SK-N-MC (cell line): Measurements from ENCODE around the gene OSTC.
"Not testable (repeated sequence)": the region's sequence is repeated elsewhere in the genome, so short reads cannot be mapped to it uniquely, and the experiment has no call there.

Source experiments
- DNase-seq: peaks from one replicate; pipeline ENCODE4 v3.0.0-alpha.2; 2011; ENCODE audit warnings: low read depth, low spot score
- H3K27ac ChIP-seq: fragments of 200-600 bp; sonication (generic); 2 replicates; pipeline ENCODE4 v1.5.1; 2016; ENCODE audit warnings: mixed run types
- H3K36me3 ChIP-seq: fragments of 200-600 bp; sonication (generic); 2 replicates; pipeline ENCODE4 v1.6.1; 2017; ENCODE audit warnings: antibody characterized with exemption, low read length, mixed read lengths; ENCODE audit not compliant: insufficient read depth
- H3K4me3 ChIP-seq: fragments of 200-600 bp; sonication (generic); 2 replicates; pipeline ENCODE4 v1.5.1; 2016
- H3K9ac ChIP-seq: fragments of 200-600 bp; sonication (generic); 2 replicates; pipeline ENCODE4 v1.8.0; 2017; ENCODE audit warnings: mixed run types, mixed read lengths; ENCODE audit not compliant: insufficient read length
- H3K9me3 ChIP-seq: fragments of 200-600 bp; sonication (generic); 2 replicates; pipeline ENCODE4 v1.6.1; 2017; ENCODE audit warnings: low read depth, mild to moderate bottlenecking, antibody characterized with exemption, low read length, moderate library complexity, mixed read lengths
- EZH2 ChIP-seq: fragments of 200-600 bp; sonication (generic); IDR thresholded peaks from one replicate; pipeline ENCODE4 v1.6.1; 2017; ENCODE audit warnings: antibody characterized with exemption
- FOXP2 ChIP-seq: optimal IDR thresholded peaks from 2 replicates; pipeline ENCODE3; 2011; ENCODE audit warnings: mild to moderate bottlenecking, moderate library complexity; ENCODE audit not compliant: insufficient read depth; ENCODE audit errors: extremely low read length, control extremely low read depth
- POLR2AphosphoS5 ChIP-seq: IDR thresholded peaks from 2 replicates; pipeline ENCODE4 v1.6.1; 2012; ENCODE audit warnings: mild to moderate bottlenecking, low read depth, low read length, borderline replicate concordance

Gene OSTC

GRCh38 chr4:108700081-108700757 is 49.8 kb downstream of the OSTC start:
- H3K36me3 ChIP-seq: no peaks in the 10 kb centered on the region
- H3K27ac ChIP-seq: peak overlapping the region; percentile 82
- H3K9me3 ChIP-seq: no peaks in the 10 kb centered on the region
- peak; percentile 81 for DNase-seq
- H3K9ac ChIP-seq: no peak overlapping the region
- TF ChIP-seq FOXP2 (no peak), EZH2 (no peak), POLR2AphosphoS5 (peak; percentile 55; the same call in 1 of the 2 replicates)
- H3K4me3 ChIP-seq: peak overlapping the region; percentile 56

GRCh38 chr4:108702960-108703359 is 52.6 kb downstream of the OSTC start:
- Histone ChIP-seq H3K4me3 (no peak overlapping the region), H3K27ac (peak overlapping the region; percentile 55), H3K9me3 (no peaks in the 10 kb centered on the region), H3K36me3 (no peaks in the 10 kb centered on the region), H3K9ac (no peak overlapping the region)
- TF ChIP-seq EZH2 (no peak), POLR2AphosphoS5 (no peak), FOXP2 (no peak)
- no peak for DNase-seq

DNA sequence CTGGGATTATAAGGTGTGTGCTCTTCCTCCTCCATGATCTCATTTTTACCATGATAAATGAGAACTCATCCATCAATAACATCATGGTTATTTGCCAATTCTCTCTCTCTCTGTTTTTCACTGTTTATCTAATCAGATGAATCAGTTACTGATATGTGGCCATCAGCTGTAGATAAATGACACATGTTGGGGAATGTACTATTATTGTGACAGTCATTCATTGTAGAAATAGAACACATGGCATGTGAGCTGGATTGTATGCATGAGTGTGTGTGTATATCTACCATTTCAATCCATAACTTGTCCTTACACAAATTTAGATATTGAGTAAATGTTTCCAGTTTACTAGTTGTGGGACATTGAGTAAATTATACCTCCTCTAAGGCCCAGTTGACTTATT is 53.0 kb downstream of the OSTC start:
- H3K36me3 ChIP-seq: no peaks in the 10 kb centered on the region
- no peak for DNase-seq
- H3K4me3 ChIP-seq: no peak overlapping the region
- no peak overlapping the region for H3K9ac ChIP-seq
- H3K9me3 ChIP-seq: no peaks in the 10 kb centered on the region
- H3K27ac ChIP-seq: peak overlapping the region; percentile 55
- TF ChIP-seq POLR2AphosphoS5: no peak
- no peak for TF ChIP-seq FOXP2
- TF ChIP-seq EZH2: no peak

DNA sequence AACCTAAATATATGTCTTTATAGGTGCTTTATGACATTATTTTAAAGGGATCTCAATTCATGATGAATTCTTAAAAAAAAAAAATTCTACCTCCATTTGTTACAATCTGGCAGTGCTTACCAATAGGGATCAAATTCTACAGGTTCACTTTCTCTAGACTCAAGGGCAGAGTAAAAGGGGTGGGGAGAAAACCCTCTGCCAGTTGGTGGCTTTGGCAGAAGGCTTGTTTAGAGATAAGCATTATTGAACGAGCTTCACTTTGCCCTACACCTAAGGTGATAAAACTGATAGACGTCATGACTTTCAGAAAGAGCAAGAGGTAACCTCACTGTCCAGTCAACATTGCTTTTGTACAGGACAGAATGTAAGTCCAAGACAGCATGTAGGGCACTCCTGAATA is 53.6 kb downstream of the OSTC start:
- H3K27ac ChIP-seq: no peak overlapping the region

DNA sequence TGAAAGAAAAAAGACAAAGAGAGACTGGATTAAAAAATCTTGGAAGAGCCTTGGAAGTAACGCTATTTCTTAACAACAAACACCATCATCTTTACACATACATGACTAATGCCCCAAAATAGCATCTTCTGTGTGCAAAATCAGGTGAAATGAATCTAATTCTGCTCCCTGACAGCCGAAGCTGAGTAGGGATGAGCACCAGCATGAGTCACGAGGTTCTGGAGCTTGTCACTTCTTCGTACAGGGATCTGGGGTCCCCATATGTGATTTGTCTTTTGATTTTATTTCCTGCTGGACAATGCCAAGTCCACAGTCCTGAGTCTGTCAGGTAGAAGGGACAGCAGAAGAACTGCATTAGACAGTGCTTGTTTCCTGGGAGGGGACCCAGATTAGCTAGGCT is 55.9 kb downstream of the OSTC start:
- H3K9me3 ChIP-seq: no peaks in the 10 kb centered on the region
- no peak overlapping the region for H3K4me3 ChIP-seq
- H3K27ac ChIP-seq: no peak overlapping the region
- H3K36me3 ChIP-seq: no peaks in the 10 kb centered on the region
- no peak overlapping the region for H3K9ac ChIP-seq
- TF ChIP-seq EZH2 (no peak), FOXP2 (no peak), POLR2AphosphoS5 (no peak)
- no peak for DNase-seq

More for the DNA sequence above, 53.6 kb downstream of the OSTC start:
- Histone ChIP-seq H3K4me3 (no peak overlapping the region), H3K9ac (no peak overlapping the region), H3K9me3 (no peaks in the 10 kb centered on the region), H3K36me3 (no peaks in the 10 kb centered on the region)
- no peak for DNase-seq
- TF ChIP-seq FOXP2 (no peak), POLR2AphosphoS5 (no peak), EZH2 (no peak)

DNA sequence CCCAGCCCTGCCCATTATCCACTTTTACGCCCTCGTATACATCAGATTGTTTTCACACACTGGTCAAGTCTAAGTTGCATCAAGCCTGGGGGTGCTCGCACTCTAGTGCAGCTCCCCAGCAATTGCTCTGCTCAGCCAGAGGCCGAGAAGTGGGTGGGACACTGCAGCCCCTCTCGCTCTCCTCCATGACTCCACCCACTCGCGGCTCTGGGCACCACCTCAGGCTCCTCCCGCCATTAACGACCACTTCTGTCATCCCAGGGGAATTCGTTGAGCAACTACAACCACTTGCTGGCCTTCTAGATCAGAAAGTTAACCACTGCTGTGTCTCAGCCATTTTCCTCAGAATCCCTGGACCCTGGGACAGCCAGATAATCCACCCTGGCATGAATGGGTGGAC is 58.8 kb downstream of the OSTC start:
- no peak for DNase-seq
- Histone ChIP-seq H3K9ac (no peak overlapping the region), H3K27ac (no peak overlapping the region), H3K36me3 (no peaks in the 10 kb centered on the region), H3K9me3 (no peaks in the 10 kb centered on the region), H3K4me3 (no peak overlapping the region)
- TF ChIP-seq EZH2 (no peak), POLR2AphosphoS5 (no peak), FOXP2 (no peak)

DNA sequence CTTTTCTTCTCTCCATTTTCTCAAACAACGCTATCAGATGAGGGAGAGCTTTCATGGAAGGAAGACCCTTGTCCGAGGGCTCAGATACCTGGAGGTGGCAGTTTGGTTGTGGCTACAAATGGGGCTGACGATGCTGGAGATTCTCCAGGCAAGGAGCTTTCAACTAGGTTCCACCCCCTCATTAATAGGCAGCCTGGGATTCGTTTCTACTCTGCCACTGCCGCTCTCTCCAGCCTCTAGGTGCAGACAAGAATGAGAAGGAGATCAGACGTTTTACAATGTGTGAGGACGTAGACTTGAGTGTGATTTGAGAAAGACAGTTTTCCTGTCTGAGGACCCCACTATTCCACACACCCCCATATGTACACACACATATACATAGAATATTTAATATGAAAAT is 59.3 kb downstream of the OSTC start:
- Histone ChIP-seq H3K27ac (no peak overlapping the region), H3K9me3 (no peaks in the 10 kb centered on the region), H3K36me3 (no peaks in the 10 kb centered on the region)

GRCh38 chr4:108710578-108710977 is 60.2 kb downstream of the OSTC start:
- H3K9me3 ChIP-seq, H3K36me3 ChIP-seq, H3K9ac ChIP-seq, DNase-seq, H3K27ac ChIP-seq, H3K4me3 ChIP-seq: not testable (repeated sequence)

More for the DNA sequence above, 59.3 kb downstream of the OSTC start:
- no peak overlapping the region for H3K4me3 ChIP-seq
- TF ChIP-seq POLR2AphosphoS5 (no peak), EZH2 (no peak), FOXP2 (no peak)
- no peak overlapping the region for H3K9ac ChIP-seq
- DNase-seq: no peak

DNA sequence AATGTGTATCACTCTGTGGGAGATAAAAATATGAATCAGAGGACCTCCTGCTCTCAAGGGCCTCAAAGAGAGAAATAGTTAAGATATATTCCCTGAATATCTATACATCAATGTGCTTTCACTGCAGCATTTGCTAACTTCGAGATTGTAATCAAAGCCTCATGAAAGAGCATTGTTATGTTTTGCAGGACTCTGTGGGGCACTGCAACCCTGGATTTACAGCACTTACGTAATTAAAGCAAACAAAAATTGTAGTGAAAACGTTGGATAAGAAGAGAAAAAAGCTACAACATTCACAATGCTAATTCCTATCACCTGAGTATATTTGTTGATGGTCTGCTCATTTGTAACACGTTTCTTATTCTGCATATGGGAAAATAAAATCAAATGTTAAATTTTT is 64.5 kb downstream of the OSTC start:
- Histone ChIP-seq H3K9ac (no peak overlapping the region), H3K36me3 (no peaks in the 10 kb centered on the region), H3K4me3 (no peak overlapping the region), H3K9me3 (no peaks in the 10 kb centered on the region), H3K27ac (no peak overlapping the region)
- TF ChIP-seq FOXP2 (no peak), EZH2 (no peak), POLR2AphosphoS5 (no peak)
- DNase-seq: no peak
